ENCODE results near the gene KDM1B. TPM values are rescaled to one million over a fixed set of nuclear protein-coding genes. Genes with fewer than 3 reads are reported as not detected.

The KDM1B gene
- total and polyA plus RNA-seq, 2 of the 8 experiments (the other 6 are each of a cell fraction or from before 2014, with no cell fraction given), result 3.7 to 7.5 TPM

GRCh38 chr6:18210707-18211106, 55.5 kb downstream of the KDM1B start:
- Histone ChIP-seq H3K4me3 (ENCODE audit: extremely low read depth in 1 of 4, insufficient read depth in 2 of 4, low read depth in 3 of 4, low read length in 4 of 4) (no peak overlapping the region), H3K9ac (replicated peaks in 1 of 4; ENCODE audit: extremely low read depth in 1 of 4, low read depth in 3 of 4, low read length in 3 of 4) (no peak overlapping the region), H3K27me3 (replicated peaks in 1 of 4; ENCODE audit: control insufficient read depth in 3 of 4, extremely low read depth in 1 of 4, insufficient read depth in 3 of 4, low read length in 3 of 4) (no peaks in the 10 kb centered on the region), H3K14ac (ENCODE audit: insufficient read length) (no peak overlapping the region), H4K8ac (ENCODE audit: extremely low read depth, insufficient read depth, low read length) (no peak overlapping the region), H2BK12ac (ENCODE audit: low read depth, low read length) (no peak overlapping the region), H3K9me3 (ENCODE audit: insufficient read depth in 2 of 2, low read depth in 1 of 2, low read length in 1 of 2) (no peaks in the 10 kb centered on the region), H2BK20ac (ENCODE audit: low read length) (no peak overlapping the region), H3K4me2 (ENCODE audit: insufficient read depth in 1 of 2, low read depth in 2 of 2, low read length in 2 of 2) (no peak overlapping the region), H2AK5ac (ENCODE audit: low read depth, low read length) (no peak overlapping the region), H2BK15ac (ENCODE audit: low read length) (no peak overlapping the region), H3K4ac (replicated peaks; ENCODE audit: insufficient read length, low read depth, low read length) (no peak overlapping the region), H3K23ac (ENCODE audit: insufficient read length) (no peak overlapping the region), H4K5ac (ENCODE audit: insufficient read length, low read depth, low read length) (no peak overlapping the region), H3K56ac (replicated peaks; ENCODE audit: insufficient read length, low read depth, low read length) (no peak overlapping the region), H4K20me1 (replicated peaks in 1 of 2; ENCODE audit: control insufficient read depth in 1 of 2, insufficient read depth in 2 of 2, low read length in 2 of 2) (no peaks in the 10 kb centered on the region), H3K23me2 (ENCODE audit: low read depth, low read length) (no peaks in the 10 kb centered on the region), H3K18ac (ENCODE audit: extremely low read depth, low read length) (no peak overlapping the region), H4K91ac (replicated peaks; ENCODE audit: insufficient read length, low read length) (no peak overlapping the region), H3K79me2 (ENCODE audit: control insufficient read depth in 1 of 2, insufficient read depth in 2 of 2, low read length in 2 of 2) (no peaks in the 10 kb centered on the region), H3K79me1 (ENCODE audit: low read depth, low read length) (no peaks in the 10 kb centered on the region), H3K27ac (ENCODE audit: low read depth, low read length) (no peak overlapping the region), H3K36me3 (ENCODE audit: control insufficient read depth in 2 of 4, insufficient read depth in 4 of 4, low read length in 3 of 4) (no peaks in the 10 kb centered on the region; a peak in 3 of 8 replicates), H2BK5ac (ENCODE audit: low read depth, low read length) (no peak overlapping the region), H3K4me1 (replicated peaks in 1 of 4; ENCODE audit: control insufficient read depth in 3 of 4, insufficient read depth in 4 of 4, low read length in 3 of 4) (no peaks in the 10 kb centered on the region), H2BK120ac (replicated peaks; ENCODE audit: low read depth, low read length) (no peak overlapping the region), H2AFZ (ENCODE audit: low read length) (no peak overlapping the region)
- DNase-seq (ENCODE audit: low read depth in 1 of 2, low spot score in 2 of 2), result no peak
- 94% methylated on average over 5 of the region's 5 CpGs; no CpG with 5 or more reads in 1 of the 2 experiments for WGBS, 2 experiments (ENCODE audit: extremely low coverage in 1 of 2, insufficient coverage in 1 of 2, insufficient read length in 1 of 2, insufficient replicate concordance in 2 of 2, low coverage in 1 of 2, low lambda C conversion rate in 2 of 2, missing lambda C conversion rate in 1 of 2)
- FAIRE-seq, result no peak
- POLR2A ChIA-PET (ENCODE audit: partially characterized antibody), result no interaction called here
- TF ChIP-seq TEAD4 (IDR thresholded peaks at IDR 0.05; ENCODE audit: low read depth, low read length) (no peak), CHD2 (IDR thresholded peaks at IDR 0.05; ENCODE audit: low read length) (no peak)
- CTCF ChIA-PET (ENCODE audit: partially characterized antibody), result interaction anchor here (2.2 kb wide), 1 partner anchor 10 kb away, joined by 11 read pairs; no protein-coding TSS in a partner anchor
